ENCODE results near the gene SCPEP1. TPM values are rescaled to one million over a fixed set of nuclear protein-coding genes. Genes with fewer than 3 reads are reported as not detected.
A peak's percentile ranks its signal among the peaks of the same experiment; 100 is the strongest.

SCPEP1 gene
- total RNA-seq, 1 donor from 2014 or later, result 69.5 TPM

GRCh38 chr17:57009737-57010445 is 32.0 kb downstream of the SCPEP1 start:
- TF ChIP-seq POLR2A (IDR thresholded peaks at IDR 0.05) (no peak), CTCF (IDR thresholded peaks at IDR 0.05) (peak; percentile 23 to 46 (median 46)), POLR2AphosphoS5 (IDR thresholded peaks at IDR 0.05; ENCODE audit: insufficient read depth in 1 of 2, low read depth in 1 of 2) (no peak)
- no peaks in the 10 kb centered on the region for H3K4me1 ChIP-seq
- no peak for DNase-seq (ENCODE audit: extremely low spot score in 2 of 2)
- H3K27me3 ChIP-seq, result no peaks in the 10 kb centered on the region
- no peak overlapping the region for H3K4me3 ChIP-seq
- no peaks in the 10 kb centered on the region for H3K9me3 ChIP-seq
- peaks cover 0 to 10% of the 10 kb centered on the region in 2 donors for H3K36me3 ChIP-seq
- H3K27ac ChIP-seq, result no peak overlapping the region
- intact Hi-C loops (cut with DNase I), result loop anchor here (10.0 kb wide), 1 partner anchor 105 kb away; no protein-coding TSS in a partner anchor

- H3K27me3 ChIP-seq, result no peaks in the 10 kb centered on the region
- DNase-seq (ENCODE audit: extremely low spot score in 2 of 2), result no peak
Measured at GRCh38 chr17:57010487-57010886, 32.6 kb downstream of the SCPEP1 start.

GRCh38 chr17:57011491-57012015 is 33.6 kb downstream of the SCPEP1 start:
- no peaks in the 10 kb centered on the region for H3K9me3 ChIP-seq
- no peaks in the 10 kb centered on the region for H3K27me3 ChIP-seq
- H3K4me1 ChIP-seq, result peaks cover 8% of the 10 kb centered on the region
- no peak overlapping the region for H3K27ac ChIP-seq
- H3K36me3 ChIP-seq, result peaks cover 0 to 4% of the 10 kb centered on the region in 2 donors
- H3K4me3 ChIP-seq, result no peak overlapping the region
- intact Hi-C loops (cut with DNase I), result no loop called here
- no peak for TF ChIP-seq CTCF (IDR thresholded peaks at IDR 0.05)
- no peak for TF ChIP-seq POLR2AphosphoS5 (IDR thresholded peaks at IDR 0.05; ENCODE audit: insufficient read depth in 1 of 2, low read depth in 1 of 2)
- no peak for TF ChIP-seq POLR2A (IDR thresholded peaks at IDR 0.05)
- no peak for DNase-seq (ENCODE audit: extremely low spot score in 2 of 2)

More at GRCh38 chr17:57010487-57010886, 32.6 kb downstream of the SCPEP1 start:
- no peaks in the 10 kb centered on the region for H3K9me3 ChIP-seq
- no peaks in the 10 kb centered on the region for H3K4me1 ChIP-seq
- intact Hi-C loops (cut with DNase I), result no loop called here
- H3K27ac ChIP-seq, result no peak overlapping the region
- H3K4me3 ChIP-seq, result no peak overlapping the region
- H3K36me3 ChIP-seq, result peaks cover 0 to 10% of the 10 kb centered on the region in 2 donors
- no peak for TF ChIP-seq POLR2A (IDR thresholded peaks at IDR 0.05)
- TF ChIP-seq POLR2AphosphoS5 (IDR thresholded peaks at IDR 0.05; ENCODE audit: insufficient read depth in 1 of 2, low read depth in 1 of 2), result no peak
- TF ChIP-seq CTCF (IDR thresholded peaks at IDR 0.05), result no peak

- DNase-seq (ENCODE audit: extremely low spot score in 2 of 2), result no peak
- Histone ChIP-seq H3K9me3 (no peaks in the 10 kb centered on the region), H3K36me3 (no peaks in the 10 kb centered on the region), H3K27ac (no peak overlapping the region), H3K4me1 (peaks cover 16% of the 10 kb centered on the region), H3K4me3 (no peak overlapping the region), H3K27me3 (no peaks in the 10 kb centered on the region)
- TF ChIP-seq POLR2A (IDR thresholded peaks at IDR 0.05) (no peak), CTCF (IDR thresholded peaks at IDR 0.05) (no peak), POLR2AphosphoS5 (IDR thresholded peaks at IDR 0.05; ENCODE audit: insufficient read depth in 1 of 2, low read depth in 1 of 2) (no peak)
- intact Hi-C loops (cut with DNase I), result no loop called here
Measured at GRCh38 chr17:57016071-57016763, 38.3 kb downstream of the SCPEP1 start.
